IPS-15b (cell line): ENCODE measurements around the gene GDAP2.
A peak's percentile ranks its signal among the peaks of the same experiment; 100 is the strongest.

Source experiments
- H3K27me3 ChIP-seq: one replicate; pipeline ENCODE4 v1.6.1; 2013; ENCODE audit warnings: low read length; ENCODE audit not compliant: control insufficient read depth, insufficient read depth
- H3K36me3 ChIP-seq: one replicate; pipeline ENCODE4 v1.6.1; 2013; ENCODE audit warnings: low read length; ENCODE audit not compliant: control insufficient read depth, insufficient read depth
- H3K4me1 ChIP-seq: one replicate; pipeline ENCODE4 v1.6.1; 2013; ENCODE audit warnings: mild to moderate bottlenecking, low read length; ENCODE audit not compliant: control insufficient read depth, insufficient read depth
- H3K4me3 ChIP-seq: one replicate; pipeline ENCODE4 v1.5.1; 2013; ENCODE audit warnings: low read depth, low read length
- H3K9ac ChIP-seq: one replicate; pipeline ENCODE4 v1.6.1; 2013; ENCODE audit warnings: low read depth, mild to moderate bottlenecking, low read length
- H3K9me3 ChIP-seq: one replicate; pipeline ENCODE4 v1.6.1; 2013; ENCODE audit warnings: mild to moderate bottlenecking, low read length; ENCODE audit not compliant: control insufficient read depth, insufficient read depth

The GDAP2 gene, protein sequence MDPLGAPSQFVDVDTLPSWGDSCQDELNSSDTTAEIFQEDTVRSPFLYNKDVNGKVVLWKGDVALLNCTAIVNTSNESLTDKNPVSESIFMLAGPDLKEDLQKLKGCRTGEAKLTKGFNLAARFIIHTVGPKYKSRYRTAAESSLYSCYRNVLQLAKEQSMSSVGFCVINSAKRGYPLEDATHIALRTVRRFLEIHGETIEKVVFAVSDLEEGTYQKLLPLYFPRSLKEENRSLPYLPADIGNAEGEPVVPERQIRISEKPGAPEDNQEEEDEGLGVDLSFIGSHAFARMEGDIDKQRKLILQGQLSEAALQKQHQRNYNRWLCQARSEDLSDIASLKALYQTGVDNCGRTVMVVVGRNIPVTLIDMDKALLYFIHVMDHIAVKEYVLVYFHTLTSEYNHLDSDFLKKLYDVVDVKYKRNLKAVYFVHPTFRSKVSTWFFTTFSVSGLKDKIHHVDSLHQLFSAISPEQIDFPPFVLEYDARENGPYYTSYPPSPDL

DNA sequence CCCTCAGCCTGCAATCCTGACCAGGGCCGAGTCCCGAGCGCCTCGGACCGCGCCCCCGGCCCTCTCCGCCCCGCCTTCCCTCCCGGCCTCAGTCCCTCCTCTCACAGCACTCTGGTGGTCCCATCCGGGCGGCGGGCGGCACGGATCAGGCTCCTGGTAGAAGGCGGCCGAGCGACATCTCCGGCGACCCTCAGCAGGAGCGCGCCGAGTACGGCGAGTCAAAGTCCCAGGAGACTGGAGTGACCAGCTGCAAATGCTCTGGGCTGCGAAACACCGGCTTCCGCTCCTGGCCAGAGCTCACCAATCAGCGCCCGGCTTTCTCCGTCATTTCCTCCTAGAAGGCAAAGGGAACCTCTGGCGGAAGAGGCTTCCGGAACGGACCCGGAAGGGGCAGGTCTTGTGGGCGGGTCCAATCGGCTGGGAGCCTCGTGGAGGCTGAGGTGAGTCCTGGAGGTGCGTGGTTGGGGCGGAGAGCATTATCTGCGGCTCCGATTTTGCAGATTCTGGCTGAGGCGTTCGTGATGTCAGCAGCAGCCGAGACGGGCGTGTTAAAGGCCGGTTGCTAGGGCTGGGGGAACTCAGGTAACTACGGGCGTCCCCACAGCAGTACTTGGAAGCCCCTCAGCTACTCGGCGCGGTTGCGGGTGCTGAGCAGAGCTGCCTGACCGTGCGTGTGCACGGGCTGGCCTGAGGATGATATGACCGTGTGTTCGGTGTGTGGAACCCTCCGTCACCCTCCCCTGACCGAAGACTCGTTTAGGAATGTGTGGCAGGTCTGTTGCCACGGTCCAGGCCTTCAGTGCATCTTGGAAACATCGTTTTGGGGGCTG lies at the start of gene GDAP2, which contains the start of gene WDR3:
TSS of gene GDAP2 (minus strand) at position 279 of the 830 bp plus-strand sequence. CDS start 9,264 bp downstream, outside the sequence.
TSS of gene WDR3 (plus strand) at position 397 of the 830 bp plus-strand sequence. CDS start 3,581 bp downstream, outside the sequence.
- Histone ChIP-seq H3K27me3 (no peaks in the 10 kb centered on the region), H3K4me1 (peaks cover 5% of the 10 kb centered on the region), H3K9me3 (no peaks in the 10 kb centered on the region), H3K4me3 (peak within 1 kb of the TSS; percentile 99), H3K9ac (peak within 1 kb of the TSS; percentile 82), H3K36me3 (no peaks in the 10 kb centered on the region)

DNA sequence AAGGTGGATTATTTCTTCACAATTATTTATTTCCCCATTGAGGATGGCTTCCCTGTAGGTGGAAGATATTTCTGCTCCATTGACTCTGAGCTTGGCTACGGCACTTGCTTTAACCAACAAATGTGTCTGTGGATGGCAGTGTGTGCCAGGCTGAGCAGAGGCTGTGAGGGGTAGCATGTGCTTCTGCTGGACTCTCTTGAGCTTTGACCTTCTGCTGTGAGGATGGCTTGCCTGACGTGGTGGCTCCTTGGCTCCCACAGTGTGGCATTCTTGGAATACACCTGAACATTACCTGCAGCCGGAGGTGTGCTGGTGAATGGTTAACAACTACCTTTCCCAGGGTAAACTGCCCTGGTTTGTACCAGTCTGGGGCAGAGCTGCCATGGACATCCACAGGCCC lies 47.0 kb upstream of the GDAP2 start:
- H3K4me1 ChIP-seq, result no peaks in the 10 kb centered on the region
- H3K27me3 ChIP-seq, result no peaks in the 10 kb centered on the region
- H3K36me3 ChIP-seq, result no peaks in the 10 kb centered on the region
- no peak overlapping the region for H3K9ac ChIP-seq
- no peak overlapping the region for H3K4me3 ChIP-seq
- no peaks in the 10 kb centered on the region for H3K9me3 ChIP-seq

DNA sequence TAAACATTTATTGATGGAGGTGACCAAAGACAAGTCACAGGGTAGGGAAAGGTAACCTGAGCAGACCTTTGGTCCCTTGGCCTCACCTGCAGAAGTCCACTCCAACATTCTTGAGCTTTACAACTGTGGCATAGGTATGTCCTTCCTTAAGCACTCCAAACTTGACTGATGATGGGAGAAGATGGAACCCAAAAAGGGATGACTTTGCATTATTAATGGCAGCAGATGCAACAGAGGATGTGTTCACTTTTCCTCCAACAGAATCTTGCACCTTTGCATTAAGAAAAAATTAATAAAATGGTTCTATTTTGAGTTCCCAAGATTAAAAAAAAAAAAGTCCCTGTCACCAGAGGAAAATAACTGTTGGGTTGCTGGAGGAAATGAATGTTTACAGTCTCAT lies 42.4 kb upstream of the GDAP2 start:
- Histone ChIP-seq H3K9ac (no peak overlapping the region), H3K36me3 (no peaks in the 10 kb centered on the region), H3K4me1 (no peaks in the 10 kb centered on the region), H3K9me3 (no peaks in the 10 kb centered on the region), H3K27me3 (no peaks in the 10 kb centered on the region), H3K4me3 (no peak overlapping the region)

DNA sequence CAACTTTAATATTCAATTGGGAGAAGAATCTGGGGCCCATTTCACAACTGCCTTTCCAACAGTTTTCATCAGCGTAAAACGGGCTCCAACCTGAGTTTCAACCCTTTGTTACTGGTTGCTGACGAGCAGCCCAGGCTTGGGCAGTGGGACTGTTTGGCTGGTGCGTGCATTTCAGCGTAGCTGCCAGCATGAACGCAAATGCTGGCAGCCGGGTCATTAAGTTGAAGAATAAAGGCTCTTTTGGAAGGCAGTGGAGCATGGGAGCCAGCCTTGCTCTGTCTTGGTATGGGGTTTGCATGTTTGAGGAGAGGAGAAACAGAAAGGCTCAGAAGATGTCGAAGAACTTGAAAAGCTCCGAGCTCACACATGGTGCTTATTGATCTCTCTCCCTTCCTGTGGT lies 40.8 kb upstream of the GDAP2 start:
- Histone ChIP-seq H3K9ac (no peak overlapping the region), H3K4me3 (no peak overlapping the region), H3K9me3 (no peaks in the 10 kb centered on the region), H3K4me1 (no peaks in the 10 kb centered on the region), H3K36me3 (no peaks in the 10 kb centered on the region), H3K27me3 (no peaks in the 10 kb centered on the region)

DNA sequence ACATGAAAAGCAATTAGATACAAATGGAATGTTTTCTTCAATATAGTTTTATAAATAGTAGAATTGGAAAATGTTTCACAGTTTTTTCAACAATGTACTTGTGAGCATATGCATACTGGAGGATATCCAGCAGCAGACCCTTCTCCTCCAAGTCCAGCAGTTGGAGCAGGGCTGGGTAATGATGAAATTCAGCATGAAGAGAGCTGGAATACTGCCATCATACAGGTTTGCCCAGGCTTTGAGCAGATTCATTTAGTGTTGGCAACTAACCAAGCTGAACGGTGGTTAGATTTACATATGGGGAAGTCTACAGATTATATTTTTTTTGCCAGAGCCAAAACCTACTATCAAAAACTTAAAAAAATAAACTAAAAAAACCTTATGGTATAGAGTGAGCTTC lies 38.5 kb upstream of the GDAP2 start:
- Histone ChIP-seq H3K4me3 (no peak overlapping the region), H3K9ac (no peak overlapping the region), H3K27me3 (no peaks in the 10 kb centered on the region), H3K4me1 (no peaks in the 10 kb centered on the region), H3K36me3 (no peaks in the 10 kb centered on the region), H3K9me3 (no peaks in the 10 kb centered on the region)

DNA sequence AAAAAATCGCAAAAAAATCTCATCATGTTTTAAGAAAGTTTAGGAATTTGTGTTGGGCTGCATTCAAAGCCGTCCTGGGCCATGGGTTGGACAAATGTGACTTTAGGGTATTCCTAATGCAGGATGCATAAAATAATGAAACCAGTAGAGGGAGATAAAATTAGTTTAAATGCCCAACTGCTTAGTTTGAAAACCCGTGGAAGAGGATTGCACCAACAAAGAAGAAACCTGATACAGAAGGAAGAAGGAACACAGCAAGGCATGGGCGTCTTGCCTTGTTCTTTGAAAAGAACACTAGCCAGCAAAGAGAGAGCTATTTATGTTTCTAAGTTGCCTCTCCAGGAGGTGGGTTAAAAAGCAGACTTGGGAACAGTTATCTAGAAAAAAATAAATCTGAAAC lies 38.1 kb upstream of the GDAP2 start:
- H3K4me1 ChIP-seq, result no peaks in the 10 kb centered on the region
- H3K9me3 ChIP-seq, result no peaks in the 10 kb centered on the region
- H3K36me3 ChIP-seq, result no peaks in the 10 kb centered on the region
- H3K9ac ChIP-seq, result no peak overlapping the region
- H3K27me3 ChIP-seq, result no peaks in the 10 kb centered on the region
- no peak overlapping the region for H3K4me3 ChIP-seq

DNA sequence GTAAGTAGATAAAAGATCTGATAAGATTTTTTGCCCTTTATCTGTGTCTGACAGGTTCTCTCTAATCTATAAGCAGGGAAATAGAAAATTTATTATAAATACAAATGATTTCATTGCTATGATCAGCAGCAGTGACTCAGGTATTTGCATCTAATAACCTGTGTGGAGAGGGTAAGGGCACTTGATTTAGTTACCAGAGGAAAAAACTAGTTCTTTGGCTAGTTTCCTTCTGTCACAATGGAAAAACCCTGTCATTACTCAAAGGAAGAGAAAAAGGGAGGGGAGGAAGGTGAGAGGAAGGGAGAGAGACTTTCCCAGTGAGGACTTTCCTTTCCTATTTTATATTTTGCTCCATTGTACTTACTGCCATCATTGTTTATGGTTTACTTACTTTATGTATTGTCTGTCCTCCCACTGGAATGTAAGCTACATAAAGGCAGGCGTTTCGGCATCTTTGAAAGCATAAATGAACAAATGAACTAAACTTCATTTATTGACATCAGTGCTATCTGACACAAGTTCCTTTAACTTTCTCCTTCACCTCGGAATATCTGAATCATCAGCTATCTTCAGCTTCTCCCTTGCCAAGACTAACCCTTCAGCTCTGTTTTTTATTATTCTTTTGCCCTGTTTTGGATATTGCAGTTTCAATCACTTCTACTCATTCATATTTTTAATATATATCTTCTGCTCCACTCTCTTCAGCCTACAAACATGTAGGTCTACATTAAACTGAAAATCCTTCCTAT lies 35.0 kb upstream of the GDAP2 start:
- no peaks in the 10 kb centered on the region for H3K4me1 ChIP-seq

DNA sequence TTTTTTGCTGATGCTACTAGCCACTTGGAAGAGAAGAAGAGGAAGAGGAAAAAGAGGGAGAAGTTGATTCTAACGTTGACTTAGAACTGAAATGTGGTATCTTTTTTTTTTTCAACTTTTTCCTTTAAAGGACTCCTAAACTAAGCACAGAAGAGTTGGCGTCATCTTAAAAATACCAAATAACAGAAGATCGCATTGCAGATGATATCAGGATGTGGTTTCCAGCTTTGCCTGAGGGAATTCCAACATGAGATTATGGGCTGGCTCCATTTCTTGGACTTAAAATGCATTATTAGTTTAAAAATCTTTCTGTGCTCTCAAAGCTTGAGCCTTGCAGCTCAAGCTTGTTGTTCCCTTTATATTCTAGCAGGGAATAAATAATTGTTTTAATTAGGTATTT lies 29.9 kb upstream of the GDAP2 start:
- H3K4me3 ChIP-seq, result no peak overlapping the region
- no peaks in the 10 kb centered on the region for H3K9me3 ChIP-seq
- no peaks in the 10 kb centered on the region for H3K27me3 ChIP-seq
- no peaks in the 10 kb centered on the region for H3K4me1 ChIP-seq
- H3K36me3 ChIP-seq, result peaks cover 13% of the 10 kb centered on the region
- H3K9ac ChIP-seq, result no peak overlapping the region

More for the DNA sequence above, 35.0 kb upstream of the GDAP2 start:
- Histone ChIP-seq H3K36me3 (no peaks in the 10 kb centered on the region), H3K27me3 (no peaks in the 10 kb centered on the region), H3K9me3 (no peaks in the 10 kb centered on the region), H3K4me3 (no peak overlapping the region), H3K9ac (no peak overlapping the region)

DNA sequence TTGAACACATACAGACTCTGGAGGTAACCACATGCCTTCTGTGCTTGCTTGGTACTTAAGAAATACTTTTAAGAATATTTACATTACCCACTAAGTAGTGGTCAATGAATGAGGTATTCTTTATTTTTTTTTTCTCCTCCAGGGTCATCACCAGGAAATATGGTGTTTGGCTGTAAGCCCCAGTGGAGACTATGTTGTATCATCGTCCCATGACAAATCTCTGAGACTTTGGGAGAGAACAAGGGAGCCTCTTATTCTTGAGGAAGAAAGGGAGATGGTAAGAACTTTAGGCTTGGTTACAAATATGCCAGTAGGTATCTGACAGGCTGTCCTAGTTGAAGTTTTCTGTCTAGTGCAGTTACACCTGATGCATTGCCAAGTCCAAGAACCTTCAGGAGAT lies 23.0 kb upstream of the GDAP2 start:
- Histone ChIP-seq H3K36me3 (peaks cover 34% of the 10 kb centered on the region), H3K4me3 (no peak overlapping the region)

DNA sequence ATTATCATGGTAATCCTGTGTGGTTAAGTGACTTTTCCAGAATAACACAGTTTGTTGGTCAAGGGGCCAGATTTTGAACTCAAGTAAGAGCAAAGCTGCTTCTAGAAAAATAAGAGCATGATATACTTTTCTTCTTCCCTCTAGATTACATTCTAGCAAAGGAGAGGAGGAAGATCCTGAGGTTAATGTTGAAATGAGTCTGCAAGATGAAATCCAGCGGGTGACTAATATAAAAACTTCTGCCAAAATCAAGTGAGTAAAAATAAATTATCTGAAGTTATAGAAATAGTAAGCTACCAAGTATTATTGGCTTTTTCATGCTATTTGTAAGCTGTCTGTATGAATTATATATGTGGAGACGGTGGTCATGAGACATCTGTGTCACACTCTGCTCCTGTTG lies 12.9 kb upstream of the GDAP2 start:
- Histone ChIP-seq H3K27me3 (no peaks in the 10 kb centered on the region), H3K9me3 (no peaks in the 10 kb centered on the region), H3K4me1 (no peaks in the 10 kb centered on the region), H3K36me3 (peaks cover 25% of the 10 kb centered on the region), H3K4me3 (no peak overlapping the region), H3K9ac (no peak overlapping the region)

More for the DNA sequence above, 23.0 kb upstream of the GDAP2 start:
- no peaks in the 10 kb centered on the region for H3K27me3 ChIP-seq
- H3K4me1 ChIP-seq, result no peaks in the 10 kb centered on the region
- H3K9me3 ChIP-seq, result no peaks in the 10 kb centered on the region
- no peak overlapping the region for H3K9ac ChIP-seq

DNA sequence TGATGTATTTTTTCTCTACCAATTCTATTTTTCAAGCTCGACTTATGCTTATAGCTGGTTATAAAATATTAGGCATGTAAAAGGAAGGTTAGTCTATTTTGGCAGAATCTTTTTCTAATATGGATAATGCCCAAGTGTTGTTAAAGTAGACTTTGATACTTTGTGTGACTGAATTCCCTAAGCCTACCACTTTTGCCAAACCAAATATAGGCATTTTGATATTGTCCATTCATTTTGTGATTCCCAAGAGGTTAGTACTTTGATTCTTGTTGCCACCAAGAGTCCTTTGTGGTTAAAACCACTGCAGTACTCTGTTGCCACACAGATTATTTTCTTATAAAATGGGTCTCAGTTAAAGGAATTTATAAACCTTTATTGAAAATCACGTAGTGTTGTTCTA lies 4.3 kb upstream of the GDAP2 start:
- no peak overlapping the region for H3K4me3 ChIP-seq
- H3K4me1 ChIP-seq, result peaks cover 2% of the 10 kb centered on the region
- H3K36me3 ChIP-seq, result no peaks in the 10 kb centered on the region
- H3K27me3 ChIP-seq, result no peaks in the 10 kb centered on the region
- H3K9ac ChIP-seq, result no peak overlapping the region
- no peaks in the 10 kb centered on the region for H3K9me3 ChIP-seq
